CD4-positive, alpha-beta T cell (primary cell): ENCODE measurements around the gene MORN5. TPM values are rescaled to one million over a fixed set of nuclear protein-coding genes. Genes with fewer than 3 reads are reported as not detected.

Source experiments
- ATAC-seq: fragments of 200-7000 bp; cut with Tn5 transposase; one replicate; pipeline ENCODE4 v1.10.0; 2022; ENCODE audit warnings: mild to moderate bottlenecking; ENCODE audit not compliant: poor library complexity
- CTCF ChIA-PET: fragments of 350-600 bp; sonication (Branson Sonifier 250); formaldehyde crosslinking; loops from one replicate; lab custom pipeline; 2021; ENCODE audit warnings: antibody characterized with exemption, inconsistent platforms; lab: Charles Lee
- POLR2A ChIA-PET: fragments of 350-600 bp; sonication (Branson Sonifier 250); formaldehyde crosslinking; loops from one replicate; lab custom pipeline; 2021; ENCODE audit warnings: antibody characterized with exemption, inconsistent platforms; lab: Charles Lee
- DNase-seq, 14 experiments: peaks; one replicate each; pipeline ENCODE4 v3.0.0-alpha.2; 2013 to 2020; ENCODE audit warnings: mixed read lengths in 2 of 14
- H3K27ac ChIP-seq, 2 donors: one replicate each; pipeline versions ENCODE4 v1.5.1 to v1.7.0; 2013; ENCODE audit warnings: low read length in 2 of 2, low read depth in 1 of 2, mild to moderate bottlenecking in 1 of 2
- H3K27me3 ChIP-seq, 2 experiments: 1 replicate in 1 of 2; 2 replicates in 1 of 2; pipeline versions ENCODE4 v1.6.1 to v1.7.0; 2013; ENCODE audit warnings: low read length in 2 of 2, control low read depth in 1 of 2, mild to moderate bottlenecking in 1 of 2, moderate library complexity in 1 of 2; ENCODE audit not compliant: insufficient read depth in 2 of 2, control insufficient read depth in 1 of 2
- H3K36me3 ChIP-seq: one replicate; pipeline ENCODE4 v1.6.1; 2013; ENCODE audit warnings: low read length, control low read depth; ENCODE audit not compliant: insufficient read depth
- H3K4me1 ChIP-seq: one replicate; pipeline ENCODE4 v1.6.1; 2013; ENCODE audit warnings: low read length, control low read depth; ENCODE audit not compliant: insufficient read depth
- H3K4me3 ChIP-seq: one replicate; pipeline ENCODE4 v1.5.1; 2013; ENCODE audit warnings: mild to moderate bottlenecking, low read length, moderate library complexity
- H3K9me3 ChIP-seq, 2 experiments: 1 replicate in 1 of 2; 2 replicates in 1 of 2; pipeline versions ENCODE4 v1.6.1 to v1.7.0; 2013; ENCODE audit warnings: low read length in 2 of 2, mild to moderate bottlenecking in 2 of 2, control low read depth in 1 of 2, moderate library complexity in 1 of 2; ENCODE audit not compliant: control insufficient read depth in 1 of 2, insufficient read depth in 1 of 2
- H3K27ac Mint-ChIP-seq: one replicate; pipeline ENCODE4 v1.8.0; 2020; ENCODE audit warnings: mixed read lengths
- H3K27me3 Mint-ChIP-seq: one replicate; pipeline ENCODE4 v1.8.0; 2021; ENCODE audit warnings: mixed read lengths
- H3K36me3 Mint-ChIP-seq: one replicate; pipeline ENCODE4 v1.8.0; 2021; ENCODE audit warnings: low read depth, mixed read lengths
- H3K4me1 Mint-ChIP-seq: one replicate; pipeline ENCODE4 v1.8.0; 2021; ENCODE audit warnings: low read depth, mixed read lengths
- H3K4me3 Mint-ChIP-seq: one replicate; pipeline ENCODE4 v1.8.0; 2020; ENCODE audit warnings: mild to moderate bottlenecking, mixed read lengths
- H3K9me3 Mint-ChIP-seq: one replicate; pipeline ENCODE4 v1.8.0; 2020; ENCODE audit warnings: mixed read lengths
- CTCF ChIP-seq: fragments of 200-600 bp; IDR thresholded peaks from one replicate; pipeline ENCODE4 v1.8.0; 2022; ENCODE audit warnings: antibody characterized with exemption, mild to moderate bottlenecking
- intact Hi-C, 2 experiments: fragments of 100-400 bp; cut with DNase I in 1 of 2; cut with micrococcal nuclease in 1 of 2; formaldehyde crosslinking; loops; one replicate each; pipeline versions ENCODE4 v1.15.1 to v1.9.0; 2023 to 2025; cut with DNase I, micrococcal nuclease
- polyA plus RNA-seq, 2 donors: library from polyadenylated mRNA; unstranded; fragments of 120-200 nt; gene quantifications; one replicate each; pipeline ENCODE4 v1.2.1, GENCODE V29; 2013
- total RNA-seq, 174 experiments: library from RNA in 2 of 174; stranded (reverse) in 2 of 174; gene quantifications; one replicate each; pipeline ENCODE4 v1.2.3 and lab custom pipeline; 2021 to 2026

Gene MORN5
- total RNA-seq (not detected), total RNA-seq (lab: John Stamatoyannopoulos, UW) (0 to 0.14 (median 0) reads per million in 172 experiments)
- not detected for polyA plus RNA-seq (2013, experiment 1 of 2)
- polyA plus RNA-seq (2013, experiment 2 of 2): not detected

DNA sequence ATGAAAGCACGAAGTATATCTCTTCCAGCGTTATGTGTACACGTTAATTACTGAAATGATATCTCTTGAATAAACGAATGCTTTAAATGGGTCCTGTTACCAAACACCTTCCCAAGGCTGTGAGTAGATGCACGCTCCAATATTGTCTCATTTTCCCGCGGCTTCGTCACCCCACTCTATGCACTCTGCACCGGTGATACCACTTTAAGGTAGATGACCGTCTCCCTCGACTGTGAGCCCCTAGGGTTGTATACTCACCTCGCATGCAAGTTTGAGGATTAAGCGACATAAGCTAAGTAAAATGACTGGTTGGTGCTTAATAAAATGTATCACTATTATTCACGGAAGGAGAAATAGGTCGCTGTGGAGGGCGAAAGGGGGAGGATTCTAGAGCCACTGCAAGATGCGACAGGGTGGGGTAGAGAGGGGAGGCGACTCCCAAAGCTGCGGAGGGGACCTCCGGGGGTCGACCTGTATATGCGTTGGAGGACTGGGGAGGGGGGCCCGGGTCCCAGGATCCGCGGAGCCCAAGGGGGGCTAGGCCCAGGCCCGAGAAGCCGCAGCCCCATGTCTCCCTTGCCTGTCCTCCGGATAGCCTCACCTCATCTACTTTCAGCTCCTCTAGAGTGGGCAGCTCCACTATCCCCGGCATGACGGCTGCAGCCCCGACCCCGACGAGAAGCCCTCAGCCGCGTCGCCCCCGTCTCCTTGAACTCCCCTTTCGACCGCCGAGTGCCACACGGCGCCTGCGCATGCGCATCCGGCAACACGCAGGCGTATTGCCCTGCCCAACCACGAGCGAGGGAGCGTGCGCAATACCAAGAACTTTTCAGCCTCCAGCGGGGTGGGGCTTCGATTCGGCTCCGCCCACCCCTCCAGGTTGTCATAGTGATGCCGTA, at the start of gene MORN5, which contains the start of gene NDUFA8:
Gene MORN5, plus strand, starts transcription at position 883 of the 899 bp plus-strand sequence. CDS start 65 bp downstream, outside the sequence.
Gene NDUFA8, minus strand, starts transcription at position 754 of the 899 bp plus-strand sequence. Its CDS starts 102 bp downstream, at position 652.
- no peaks in the 10 kb centered on the region for H3K27me3 ChIP-seq
- H3K27ac ChIP-seq: peak within 1 kb of the TSS; percentile 68 to 73
- peaks cover 6% of the 10 kb centered on the region for H3K9me3 Mint-ChIP-seq
- intact Hi-C loops: loop anchor here (1.0 to 5.0 kb wide), 3 partner anchors 62 to 106 kb away; partner anchors contain the start of genes MRRF (in 2 of the 2) and RBM18 (in 2 of the 2)
- DNase-seq (peak; percentile 93 to 99 (median 96)), ATAC-seq (peak; percentile 95)
- no peaks in the 10 kb centered on the region for H3K36me3 ChIP-seq
- H3K36me3 Mint-ChIP-seq: peaks cover 15% of the 10 kb centered on the region
- ChIA-PET POLR2A (interaction anchor here (0.6 to 1.0 kb wide), 5 partner anchors 67 to 782 kb away, joined by 3 to 5 read pairs (median 3); partner anchors contain the start of genes MRRF, RABGAP1 and RBM18), CTCF (interaction anchor here (0.9 to 2.0 kb wide), 2 partner anchors 60 kb away, joined by 3 to 7 read pairs; no protein-coding TSS in a partner anchor)
- H3K9me3 ChIP-seq: peaks cover 0 to 6% of the 10 kb centered on the region in 2 experiments
- H3K4me1 Mint-ChIP-seq: peaks cover 45% of the 10 kb centered on the region
- H3K4me3 ChIP-seq: peak within 1 kb of the TSS; percentile 97
- peak within 1 kb of the TSS; percentile 88 for H3K27ac Mint-ChIP-seq
- TF ChIP-seq CTCF: no peak
- peak within 1 kb of the TSS; percentile 93 for H3K4me3 Mint-ChIP-seq
- H3K27me3 Mint-ChIP-seq: peaks cover 17% of the 10 kb centered on the region
- H3K4me1 ChIP-seq: peaks cover 18% of the 10 kb centered on the region

- no peaks in the 10 kb centered on the region for H3K36me3 Mint-ChIP-seq
- DNase-seq (no peak), ATAC-seq (no peak)
- peaks cover 0 to 10% of the 10 kb centered on the region in 2 experiments for H3K27me3 ChIP-seq
- H3K27me3 Mint-ChIP-seq: no peaks in the 10 kb centered on the region
- intact Hi-C loops: no loop called here
- POLR2A ChIA-PET: no interaction called here
- H3K36me3 ChIP-seq: no peaks in the 10 kb centered on the region
- H3K4me3 Mint-ChIP-seq: no peak overlapping the region
- CTCF ChIA-PET: interaction anchor here (1.9 kb wide), 1 partner anchor 12 kb away, joined by 6 read pairs; no protein-coding TSS in a partner anchor
- no peaks in the 10 kb centered on the region for H3K9me3 Mint-ChIP-seq
- H3K4me3 ChIP-seq: no peak overlapping the region
- no peak for TF ChIP-seq CTCF
- no peaks in the 10 kb centered on the region for H3K4me1 ChIP-seq
- no peak overlapping the region for H3K27ac Mint-ChIP-seq
- no peaks in the 10 kb centered on the region for H3K4me1 Mint-ChIP-seq
- no peak overlapping the region for H3K27ac ChIP-seq
- no peaks in the 10 kb centered on the region for H3K9me3 ChIP-seq
Observed at GRCh38 chr9:122110100-122110833, 49.4 kb upstream of the MORN5 start.
